Lung microvascular endothelial cell (primary cell): Measurements from ENCODE around the gene SH3YL1. TPM values are rescaled to one million over a fixed set of nuclear protein-coding genes. Genes with fewer than 3 reads are reported as not detected.

Experiments used
- DNase-seq, 2 donors: peaks; one replicate each; pipeline versions ENCODE4 v3.0.0 to v3.0.0-alpha.2; 2010; ENCODE audit warnings: low read depth in 2 of 2
- total RNA-seq: library from RNA; depleted of rRNA; stranded (reverse); fragments of >200 nt; gene quantifications from 2 replicates; pipeline ENCODE4 v1.2.1, GENCODE V29; 2014

The SH3YL1 gene
- total RNA-seq, 1 donor from 2014 or later = 13.7 TPM

DNA sequence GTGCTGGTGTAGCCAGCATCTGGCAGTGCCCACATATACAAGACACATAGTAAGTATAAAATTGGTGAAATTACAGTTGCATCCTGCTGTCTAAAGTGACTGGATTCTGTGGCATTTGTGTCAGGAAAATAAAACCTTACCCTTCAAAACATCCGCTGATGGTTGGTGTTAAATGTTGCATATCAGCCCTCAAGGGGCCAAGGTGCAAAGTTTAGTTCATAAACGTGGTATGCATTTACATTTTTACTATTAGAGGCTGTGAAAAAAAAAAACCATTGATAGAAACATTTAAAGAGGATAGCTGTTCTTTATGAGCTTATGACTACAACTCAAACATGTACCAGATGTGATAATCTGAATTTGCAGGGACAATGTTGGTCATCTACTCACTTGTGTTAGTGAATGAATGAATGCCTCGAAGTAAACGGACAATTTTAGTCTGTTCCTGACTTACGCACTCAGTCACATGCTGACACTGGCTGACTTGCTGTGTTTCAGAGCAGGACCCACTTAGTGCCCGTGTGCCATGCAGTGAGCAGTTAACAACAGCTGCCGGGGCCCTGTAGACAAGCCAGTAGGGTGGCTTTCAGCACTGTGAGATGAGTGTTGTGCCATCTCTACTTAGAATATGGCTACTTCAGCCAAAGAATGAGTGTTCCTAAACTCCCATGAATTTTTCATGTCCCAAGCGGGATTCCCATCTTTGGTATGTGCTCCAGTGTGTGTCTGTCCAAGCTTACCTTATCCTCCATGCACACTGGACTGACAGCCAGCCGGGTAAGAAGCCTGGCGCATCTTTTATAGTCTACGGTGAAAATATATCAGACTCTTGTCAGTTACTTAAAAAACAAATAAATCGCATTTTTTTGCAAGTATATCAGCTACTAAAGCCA lies 18.8 kb upstream of the SH3YL1 start:
- no peak for DNase-seq

DNA sequence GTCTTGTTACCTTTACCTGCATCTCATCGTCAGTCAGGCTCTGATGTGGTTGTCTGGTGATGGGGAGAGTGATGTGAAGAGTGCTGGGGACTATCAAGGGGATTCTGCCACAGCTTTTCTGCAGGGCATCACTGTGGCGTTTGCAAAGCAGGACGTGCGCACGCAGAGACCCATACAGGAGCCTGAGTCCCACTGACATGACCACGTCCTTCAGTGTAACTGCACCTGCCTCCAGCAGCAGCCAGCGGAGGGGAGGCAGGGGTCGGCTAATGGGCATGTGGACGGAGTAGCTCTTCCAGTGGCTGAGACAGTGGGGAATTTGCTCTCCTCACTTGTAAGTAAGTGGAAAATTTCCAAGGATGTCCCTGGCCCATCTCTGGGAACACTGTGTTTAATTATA lies 17.5 kb upstream of the SH3YL1 start:
- DNase-seq = no peak

DNA sequence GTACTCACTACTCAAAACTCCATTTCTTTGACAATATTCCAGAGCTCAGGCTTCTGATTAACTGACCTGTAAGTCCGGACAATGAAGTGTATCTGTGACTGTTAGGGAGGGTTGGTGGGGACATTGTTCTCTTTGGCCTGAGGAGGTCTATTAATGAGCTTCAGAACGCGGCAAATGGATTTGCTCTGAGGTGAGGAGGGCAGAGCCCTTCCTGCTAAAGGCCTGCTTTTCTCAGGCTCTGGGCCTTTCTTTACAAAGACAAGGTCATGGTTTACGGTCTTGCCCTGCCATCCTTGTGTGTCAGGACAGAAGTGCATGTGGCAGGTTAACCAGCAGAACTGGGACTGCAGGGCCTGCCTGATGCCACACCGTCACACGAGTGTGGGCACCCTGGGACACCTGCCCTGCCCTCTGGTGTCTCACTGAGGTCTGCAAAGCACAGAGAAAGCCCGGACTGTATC lies 16.8 kb upstream of the SH3YL1 start:
- DNase-seq = no peak

DNA sequence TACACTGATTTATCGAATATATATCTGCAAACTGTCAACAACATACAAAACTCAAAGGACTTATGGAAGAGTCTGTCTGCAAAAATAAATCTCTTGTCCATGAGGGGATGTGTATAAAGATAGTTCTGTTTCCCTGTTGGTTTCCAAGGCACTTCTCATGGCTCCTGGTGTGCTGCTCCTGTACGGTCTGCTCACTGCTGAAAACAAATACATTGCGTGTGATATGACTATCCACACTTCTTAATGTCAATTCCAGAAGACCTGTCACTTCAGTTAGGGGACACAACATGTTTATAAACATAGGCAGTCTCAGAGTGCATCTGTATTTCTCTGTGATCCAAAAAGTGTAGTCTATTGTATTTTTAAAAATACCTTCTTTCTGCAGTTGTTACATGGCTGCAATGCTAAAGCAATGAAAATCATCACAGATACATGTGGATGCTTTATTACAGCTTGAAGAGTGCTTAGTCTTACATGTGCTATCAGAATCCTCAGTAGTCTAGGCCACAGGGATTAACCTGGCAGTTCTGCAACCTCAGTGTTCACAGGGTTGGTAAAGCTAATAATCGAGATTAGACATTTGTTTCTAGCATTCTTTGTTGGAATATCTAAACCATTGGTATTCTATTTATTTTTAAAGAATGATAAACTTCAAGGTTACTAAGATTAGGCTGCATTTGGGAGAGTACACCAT lies 16.3 kb upstream of the SH3YL1 start:
- DNase-seq = no peak

DNA sequence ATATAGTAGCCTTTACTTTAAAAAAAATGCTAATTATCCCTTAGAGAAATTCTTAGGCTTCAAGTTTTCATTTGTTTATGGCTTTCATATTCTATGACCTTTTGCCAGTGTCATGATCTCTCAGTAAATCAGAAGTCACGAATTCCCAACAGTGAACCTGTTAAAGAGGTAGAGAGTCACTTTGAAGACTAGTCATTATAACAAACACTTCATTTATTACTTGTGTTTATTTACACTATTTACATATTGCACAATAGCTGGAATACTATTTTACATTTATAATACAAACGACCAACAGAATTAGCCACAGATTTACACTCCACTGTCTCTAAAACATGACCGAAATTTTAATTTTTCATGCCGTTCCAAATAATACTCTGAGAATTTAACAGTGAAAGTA lies 15.5 kb upstream of the SH3YL1 start:
- no peak for DNase-seq

DNA sequence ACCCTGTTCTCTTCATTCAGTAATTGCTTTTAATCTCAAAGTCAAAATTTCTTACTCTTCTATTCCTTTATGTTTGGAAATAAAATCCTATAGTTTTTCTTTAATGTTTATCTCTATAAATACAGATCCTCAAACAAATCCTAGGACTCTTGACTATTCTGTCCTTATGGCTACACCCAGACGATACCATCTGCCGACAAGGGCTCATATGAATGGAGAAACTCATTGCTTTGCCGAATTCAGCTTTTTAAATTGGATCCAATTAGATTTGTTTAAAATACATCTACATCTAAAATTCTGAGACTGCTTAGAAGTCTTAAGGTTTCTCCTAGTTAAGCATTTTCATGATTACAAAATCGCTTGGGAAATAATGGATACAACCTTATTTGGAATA lies 15.1 kb upstream of the SH3YL1 start:
- no peak for DNase-seq

DNA sequence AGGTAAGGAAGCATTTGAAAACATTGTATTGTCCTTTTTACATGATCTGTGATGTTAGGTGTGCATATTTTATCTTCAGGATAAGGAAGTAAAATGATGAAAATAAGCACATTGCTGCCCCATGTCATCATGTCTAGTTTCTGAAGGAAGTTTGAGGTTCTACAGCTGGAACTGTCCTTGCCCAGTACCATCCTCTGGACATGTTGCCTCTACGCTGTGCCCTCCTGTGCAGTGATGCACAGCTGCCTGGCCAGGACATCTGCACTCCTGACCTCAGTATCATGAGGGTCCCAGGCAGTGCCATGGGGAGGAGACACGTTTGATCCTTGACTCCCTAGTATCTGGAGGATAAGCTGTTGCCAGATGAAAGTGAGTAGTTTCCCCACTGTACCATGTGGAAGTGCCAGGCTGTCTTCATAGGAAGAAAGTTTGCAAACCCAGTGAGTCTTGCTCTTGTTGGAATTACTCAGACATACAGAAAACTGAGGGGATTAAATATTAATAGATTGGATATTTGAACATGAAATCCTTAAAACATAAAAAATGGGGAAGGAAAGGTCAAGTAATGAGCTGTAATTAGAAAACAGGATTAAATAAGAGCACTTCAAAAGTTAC lies 14.6 kb upstream of the SH3YL1 start:
- DNase-seq = no peak

DNA sequence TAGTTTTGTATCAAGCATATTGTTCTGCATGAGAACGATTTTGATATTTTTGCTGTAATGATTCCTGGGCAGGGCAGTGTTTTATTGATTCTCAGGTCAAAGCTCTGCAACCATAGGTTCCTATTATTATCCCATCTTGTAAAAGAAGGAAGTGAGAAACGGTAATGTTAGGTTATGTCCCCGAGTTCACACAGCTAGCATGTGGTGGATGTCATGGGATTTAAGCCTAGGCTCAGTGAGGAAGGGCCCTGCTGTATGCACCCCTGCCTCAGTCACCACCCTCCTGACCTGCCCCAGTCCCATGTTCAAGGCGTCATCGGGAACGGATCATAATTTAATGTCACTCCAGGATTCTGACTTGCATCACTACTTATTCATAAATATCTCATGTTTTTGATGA lies 11.6 kb upstream of the SH3YL1 start:
- DNase-seq = no peak

DNA sequence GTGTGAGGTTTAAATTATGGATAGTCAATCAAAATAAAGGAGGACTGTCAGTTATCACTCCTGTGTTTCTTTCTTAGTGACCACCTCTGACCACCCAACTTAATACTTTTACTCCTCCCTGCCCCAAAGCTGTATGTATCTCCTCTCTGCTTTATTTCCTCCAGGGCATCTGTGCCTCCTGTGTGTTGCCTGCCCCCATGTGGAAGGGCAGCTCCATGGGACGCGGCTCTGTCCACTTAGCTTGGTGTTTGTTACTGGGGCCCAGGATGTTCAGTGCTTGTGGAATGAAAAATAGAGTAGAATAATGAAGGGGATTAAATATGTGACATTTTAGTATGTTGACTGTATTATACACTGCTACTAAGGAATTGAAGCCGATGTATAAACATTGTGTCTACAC lies 10.7 kb upstream of the SH3YL1 start:
- no peak for DNase-seq

DNA sequence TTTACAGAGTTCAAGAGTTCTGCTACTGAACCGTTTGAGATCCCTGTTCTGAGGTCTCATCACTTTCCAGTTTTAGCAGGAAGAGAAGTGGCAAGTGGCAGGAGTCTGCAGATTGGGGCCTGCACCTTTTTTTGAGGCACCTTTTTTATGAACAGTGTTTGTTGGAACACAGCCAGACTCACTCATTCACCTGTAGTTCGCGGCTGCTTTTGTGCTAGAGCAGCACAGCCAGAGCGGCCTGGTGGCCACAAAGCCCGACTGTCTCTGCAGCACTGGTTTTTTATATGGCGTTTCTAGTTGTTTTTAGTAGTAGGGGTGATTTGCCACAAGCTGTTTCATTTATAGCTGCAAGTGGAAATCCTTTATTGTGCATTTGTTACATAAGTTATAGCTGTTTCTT lies 9.5 kb upstream of the SH3YL1 start:
- no peak for DNase-seq

DNA sequence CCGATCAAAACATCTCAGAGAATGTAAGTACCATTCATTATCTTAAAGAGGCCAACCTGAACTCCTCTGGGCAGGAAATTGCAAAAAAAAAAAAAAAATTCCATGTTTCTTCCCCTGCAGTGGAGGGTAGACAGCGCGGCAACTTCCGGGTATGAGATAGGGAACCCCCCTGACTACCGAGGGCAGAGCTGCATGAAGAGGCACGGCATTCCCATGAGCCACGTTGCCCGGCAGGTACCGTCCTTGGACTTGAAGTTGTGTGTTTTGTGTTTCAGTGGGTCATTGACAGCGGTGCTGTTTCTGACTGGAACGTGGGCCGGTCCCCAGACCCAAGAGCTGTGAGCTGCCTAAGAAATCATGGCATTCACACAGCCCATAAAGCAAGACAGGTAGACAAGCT lies 8.1 kb upstream of the SH3YL1 start:
- DNase-seq = no peak

DNA sequence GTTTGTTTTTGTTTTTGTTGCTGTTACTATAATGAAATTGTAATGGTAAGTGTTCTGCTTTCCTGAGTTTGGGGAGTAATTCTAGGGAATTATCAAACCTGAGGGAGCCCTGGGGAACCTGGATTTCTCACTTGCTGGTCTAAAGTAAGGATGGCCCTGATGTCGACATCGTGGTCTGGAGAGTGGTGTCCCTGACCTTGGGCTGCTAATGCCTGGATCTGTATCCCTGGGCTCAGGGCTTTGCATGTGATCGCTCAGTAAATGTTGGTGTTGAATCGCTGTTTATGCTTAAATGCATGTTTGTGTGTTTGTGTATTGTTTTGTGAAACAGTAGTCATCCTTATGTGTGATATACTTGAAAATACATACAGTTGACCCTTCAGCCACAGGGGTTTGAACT lies 7.0 kb upstream of the SH3YL1 start:
- no peak for DNase-seq

DNA sequence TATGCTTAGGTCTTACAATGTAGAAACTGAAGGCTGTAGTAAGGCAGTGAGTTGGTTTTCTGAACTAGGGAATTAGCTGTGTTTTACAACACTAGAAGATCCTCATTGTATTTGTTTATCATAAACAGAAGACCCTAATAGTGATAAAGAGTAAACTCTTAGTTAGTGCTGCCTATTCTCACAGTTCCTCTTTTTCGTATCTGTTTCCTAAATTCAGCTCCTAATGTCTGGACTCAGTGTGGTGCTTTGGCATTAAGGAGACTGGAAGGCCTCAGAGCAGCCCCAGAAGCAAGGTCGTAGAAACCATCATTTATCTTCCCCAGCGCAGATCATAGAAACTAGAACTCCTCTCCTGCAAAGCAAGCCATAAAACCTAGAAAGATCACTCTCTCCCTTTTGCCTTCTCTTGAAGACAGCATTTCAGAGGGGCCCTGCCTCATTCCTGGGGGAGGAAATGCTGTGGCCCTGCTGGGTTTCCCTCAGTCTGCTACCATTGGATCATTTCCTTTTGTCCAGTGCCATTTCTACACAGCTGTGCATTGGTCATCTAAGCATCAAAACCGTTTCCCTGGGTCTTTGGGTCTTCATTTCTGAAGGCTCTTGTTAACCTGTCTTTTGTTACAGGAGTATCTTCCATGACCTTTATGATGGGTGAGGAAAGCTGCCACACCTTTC lies 5.7 kb upstream of the SH3YL1 start:
- DNase-seq = peak in 1 of 2 donors; percentile 8

DNA sequence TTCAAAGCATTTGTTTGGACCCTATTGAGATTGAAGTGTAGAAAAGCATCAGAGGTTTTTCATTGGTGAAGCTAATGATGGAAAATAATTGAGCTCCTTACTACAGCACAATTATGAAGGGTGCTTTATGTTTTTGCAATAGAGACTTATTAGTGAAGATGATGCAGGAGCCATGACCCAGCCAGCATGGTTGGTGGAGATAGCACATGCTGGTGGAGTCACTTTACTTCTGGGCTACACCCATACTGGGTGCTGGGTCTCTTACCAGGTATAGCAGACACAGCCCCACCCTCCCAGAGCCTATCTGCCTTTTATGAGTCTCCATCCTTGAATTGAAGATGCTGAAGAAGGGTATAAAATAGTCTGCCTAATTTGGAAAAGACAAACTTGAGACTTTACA lies 4.5 kb upstream of the SH3YL1 start:
- DNase-seq = no peak

DNA sequence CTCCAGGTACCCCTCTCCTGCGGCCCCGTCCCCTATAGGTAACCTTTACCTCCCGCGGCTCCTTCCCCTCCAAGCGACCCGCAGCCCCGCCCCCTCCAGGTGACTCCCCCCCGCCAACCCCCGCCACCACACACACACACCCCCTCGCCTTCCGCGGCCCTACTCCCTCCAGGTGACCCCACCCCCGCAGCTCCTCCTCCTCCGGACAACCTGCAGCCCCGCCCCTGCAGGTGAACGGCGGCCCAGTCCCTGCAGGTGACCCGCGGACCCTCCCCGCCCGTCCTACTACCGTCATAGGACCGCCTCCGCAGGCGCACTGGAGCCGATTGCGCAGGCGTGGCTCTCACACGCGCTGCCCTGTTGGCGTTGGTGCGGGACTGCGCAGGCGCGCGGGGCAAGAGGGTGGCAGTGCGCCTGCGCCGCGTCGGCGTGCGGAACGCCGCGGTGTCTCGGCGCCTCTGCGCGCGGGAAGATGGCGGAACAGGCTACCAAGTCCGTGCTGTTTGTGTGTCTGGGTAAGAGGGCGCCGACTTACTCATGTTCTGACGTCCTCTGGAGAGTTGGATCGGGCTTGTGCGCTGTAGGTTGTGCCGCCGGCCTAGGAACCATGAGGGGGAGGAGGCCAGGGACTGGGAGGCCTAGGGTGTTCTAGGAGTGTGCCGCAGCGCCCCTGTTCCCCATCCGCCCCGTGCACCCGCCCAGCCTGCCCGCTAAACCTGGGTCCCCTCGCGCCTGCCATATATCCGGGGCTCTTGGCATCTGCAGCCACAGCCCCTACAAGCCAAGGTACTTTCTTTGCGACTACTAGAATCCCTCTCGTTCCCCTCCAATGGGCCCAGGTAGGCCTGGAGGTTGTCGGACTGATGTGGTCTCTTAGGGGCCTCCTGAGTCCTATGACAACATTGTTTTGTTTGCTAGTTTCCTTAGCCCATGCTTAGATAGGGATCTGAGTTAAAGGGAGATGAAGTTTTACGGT lies 949 bp upstream of the SH3YL1 start, which contains the start of gene ACP1:
Gene ACP1, plus strand, starts transcription at position 455 of the 976 bp plus-strand sequence. Its CDS starts 18 bp downstream, at position 473.
- DNase-seq = peak; percentile 96 to 97

DNA sequence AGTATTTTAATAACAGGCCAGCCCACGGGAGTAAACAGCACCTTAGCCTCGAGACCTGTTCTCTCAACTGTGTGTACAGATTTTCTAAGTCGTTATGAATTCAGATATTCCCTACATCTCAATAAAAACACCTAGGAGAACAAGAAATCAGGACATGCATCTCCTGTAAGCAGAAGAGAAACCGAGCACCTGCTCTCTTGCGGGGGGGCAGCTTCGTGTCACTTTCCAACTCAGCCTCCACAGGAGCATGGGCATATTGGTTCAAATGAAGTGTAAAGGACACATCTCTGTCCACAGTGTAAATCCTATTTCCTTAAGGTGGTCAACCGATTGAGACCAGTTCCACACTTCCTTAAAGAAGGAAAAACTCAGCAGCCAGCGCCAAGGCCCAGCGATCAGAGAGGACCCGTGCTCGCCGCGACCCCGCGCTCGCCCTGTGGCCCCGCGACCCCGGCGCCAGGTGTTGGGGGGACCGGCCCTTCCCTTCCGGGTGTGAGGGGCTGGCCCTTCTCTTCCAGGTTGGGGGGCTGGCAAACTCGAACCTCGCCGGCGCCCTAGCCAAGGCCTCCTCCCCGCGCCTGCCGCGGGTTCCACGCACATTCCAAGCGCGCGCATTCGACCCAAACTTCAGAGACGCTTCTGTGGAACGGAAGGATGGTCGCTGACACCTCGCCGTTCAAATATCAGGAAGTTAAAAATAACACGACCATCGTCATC lies 652 bp downstream of the SH3YL1 start:
- no peak for DNase-seq

DNA sequence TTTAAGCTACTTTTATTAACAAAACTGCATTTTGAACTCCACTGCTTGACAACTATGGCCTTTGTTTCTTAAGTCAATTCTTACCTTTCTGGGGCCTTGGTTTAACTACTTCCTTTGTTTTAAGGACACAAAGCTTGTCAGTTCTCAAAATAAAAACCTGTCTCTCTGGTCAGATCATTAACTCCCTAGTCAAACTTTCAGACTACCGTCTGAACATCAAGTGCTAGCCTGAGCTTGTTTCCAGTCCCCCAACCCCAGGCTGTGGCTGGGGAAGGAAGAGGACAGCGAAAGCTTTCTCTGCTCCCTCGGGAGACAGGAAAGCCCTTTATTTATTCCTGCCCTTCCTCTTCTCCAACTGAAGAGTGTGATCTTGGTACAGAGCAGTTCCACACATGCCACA lies 1.7 kb downstream of the SH3YL1 start:
- no peak for DNase-seq

DNA sequence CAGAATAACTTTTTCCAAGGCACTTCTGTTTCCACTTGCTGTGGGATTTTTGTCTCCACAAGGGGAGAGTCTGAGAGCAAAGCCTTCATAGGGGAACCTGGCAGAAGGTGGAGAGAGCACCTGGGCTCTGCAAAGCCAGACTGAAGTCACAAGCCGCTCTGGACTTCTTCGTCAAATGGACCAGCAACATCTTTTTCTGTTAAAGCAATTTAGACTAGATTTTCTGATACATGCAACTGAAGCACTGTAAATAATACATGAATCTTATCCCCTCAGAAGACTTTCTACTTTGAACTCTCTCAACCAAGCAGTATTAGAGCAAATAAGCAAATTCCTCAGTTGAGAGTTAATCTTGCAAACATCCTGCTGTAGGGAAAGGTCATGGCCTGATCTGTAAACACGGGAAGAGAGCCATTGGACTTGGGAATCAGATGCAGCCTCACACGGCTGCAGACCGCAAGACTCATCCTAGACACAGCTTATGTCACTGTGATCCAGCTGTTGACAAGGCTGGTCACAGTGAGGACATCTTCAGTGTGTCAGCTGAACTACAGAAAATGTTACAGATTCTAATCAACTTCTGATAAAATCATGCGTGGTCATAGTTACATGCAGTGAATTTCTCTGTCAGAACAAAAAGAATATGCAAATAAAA lies 3.2 kb downstream of the SH3YL1 start:
- DNase-seq = peak in 1 of 2 donors; percentile 61

DNA sequence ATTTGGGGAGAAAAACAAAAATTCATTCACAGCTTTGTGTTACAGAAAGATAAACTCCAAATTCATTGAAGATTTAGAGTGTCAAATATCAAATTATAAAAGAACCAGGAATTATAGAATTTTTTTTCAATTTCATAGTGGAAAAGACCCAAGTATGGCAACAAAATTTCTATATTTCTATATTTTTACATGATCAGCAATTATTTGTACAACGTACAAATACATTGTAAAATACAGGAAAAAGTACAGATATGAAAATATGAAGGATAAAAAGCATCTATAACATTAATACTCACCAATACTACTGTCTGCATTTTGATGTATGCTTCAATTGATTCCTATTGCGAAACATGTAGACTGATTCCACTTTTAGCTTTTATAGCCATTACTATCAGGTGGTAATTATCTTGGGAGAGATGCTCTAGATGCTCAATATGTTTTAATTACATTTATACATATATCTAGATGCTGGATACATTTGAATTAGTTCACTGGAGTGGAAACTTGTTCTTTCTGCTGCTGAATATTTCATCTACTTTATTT lies 4.0 kb downstream of the SH3YL1 start:
- no peak for DNase-seq
